Immature natural killer cell (primary cell): Measurements from ENCODE around the gene GUCA1A. TPM values are rescaled to one million over a fixed set of nuclear protein-coding genes. Genes with fewer than 3 reads are reported as not detected.

Experiments
- DNase-seq, 3 donors: peaks; one replicate each; pipeline ENCODE4 v3.0.0; 2022; ENCODE audit warnings: mixed read lengths in 1 of 3
- H3K27ac Mint-ChIP-seq, 6 donors: one replicate each; pipeline ENCODE4 v1.8.0; 2020; ENCODE audit warnings: mixed read lengths in 6 of 6, mild to moderate bottlenecking in 5 of 6, inconsistent platforms in 4 of 6, moderate library complexity in 3 of 6
- H3K27me3 Mint-ChIP-seq, 3 donors: one replicate each; pipeline ENCODE4 v1.8.0; 2020 to 2021; ENCODE audit warnings: low read depth in 3 of 3, mild to moderate bottlenecking in 3 of 3, mixed read lengths in 3 of 3, moderate library complexity in 3 of 3, inconsistent platforms in 1 of 3
- H3K36me3 Mint-ChIP-seq, 3 donors: one replicate each; pipeline ENCODE4 v1.8.0; 2020; ENCODE audit warnings: mixed read lengths in 3 of 3, inconsistent platforms in 2 of 3, mild to moderate bottlenecking in 2 of 3
- H3K4me1 Mint-ChIP-seq, 2 donors: one replicate each; pipeline ENCODE4 v1.8.0; 2020; ENCODE audit warnings: inconsistent platforms in 2 of 2, mild to moderate bottlenecking in 2 of 2, mixed read lengths in 2 of 2, moderate library complexity in 1 of 2
- H3K4me3 Mint-ChIP-seq, 5 donors: one replicate each; pipeline ENCODE4 v1.8.0; 2020; ENCODE audit warnings: mild to moderate bottlenecking in 5 of 5, mixed read lengths in 5 of 5, inconsistent platforms in 3 of 5, moderate library complexity in 3 of 5
- H3K9me3 Mint-ChIP-seq, 6 donors: one replicate each; pipeline ENCODE4 v1.8.0; 2020; ENCODE audit warnings: mild to moderate bottlenecking in 6 of 6, mixed read lengths in 6 of 6, inconsistent platforms in 4 of 6, moderate library complexity in 3 of 6
- polyA plus RNA-seq, 3 donors: library from polyadenylated mRNA; unstranded; fragments of 300-500 nt; fragmentation: Illumina TruSeq; gene quantifications; one replicate each; pipeline ENCODE4 v1.2.3, GENCODE V29; 2021

GUCA1A gene
- polyA plus RNA-seq, 3 donors from 2014 or later = not detected

- Mint-ChIP-seq H3K36me3 (peaks cover 6 to 8% (median 6%) of the 10 kb centered on the region in 3 donors), H3K9me3 (no peaks in the 10 kb centered on the region), H3K4me1 (peaks cover 22 to 38% of the 10 kb centered on the region in 2 donors), H3K27ac (peak within 1 kb of the TSS; percentile 91 to 99 (median 95)), H3K27me3 (peaks cover 0 to 5% (median 3%) of the 10 kb centered on the region in 3 donors), H3K4me3 (peak within 1 kb of the TSS; percentile 97 to 100 (median 98))
- peak; percentile 88 to 90 (median 89) for DNase-seq
Measured at GRCh38 chr6:42217519-42218367, 44.6 kb downstream of the GUCA1A start, which contains the start of gene MRPS10. Gene MRPS10 (minus strand): TSS chr6:42217861. CDS start chr6:42217849, 12 bp downstream.

- DNase-seq = no peak
- Mint-ChIP-seq H3K27ac (no peak overlapping the region), H3K4me1 (peaks cover 18 to 21% of the 10 kb centered on the region in 2 donors), H3K9me3 (no peaks in the 10 kb centered on the region), H3K27me3 (peaks cover 0 to 4% (median 3%) of the 10 kb centered on the region in 3 donors), H3K4me3 (no peak overlapping the region), H3K36me3 (no peaks in the 10 kb centered on the region)
Measured at GRCh38 chr6:42220807-42221206, 47.6 kb downstream of the GUCA1A start.

GRCh38 chr6:42221546-42221945, 48.4 kb downstream of the GUCA1A start:
- no peaks in the 10 kb centered on the region for H3K36me3 Mint-ChIP-seq
- peaks cover 12 to 14% of the 10 kb centered on the region in 2 donors for H3K4me1 Mint-ChIP-seq
- H3K27me3 Mint-ChIP-seq = peaks cover 0 to 5% (median 3%) of the 10 kb centered on the region in 3 donors
- no peaks in the 10 kb centered on the region for H3K9me3 Mint-ChIP-seq
- H3K27ac Mint-ChIP-seq = peak overlapping the region in 1 of 6 donors; percentile 28
- DNase-seq = no peak
- H3K4me3 Mint-ChIP-seq = no peak overlapping the region

GRCh38 chr6:42222448-42222847, 49.3 kb downstream of the GUCA1A start:
- Mint-ChIP-seq H3K4me3 (no peak overlapping the region), H3K9me3 (no peaks in the 10 kb centered on the region), H3K27ac (no peak overlapping the region), H3K4me1 (peaks cover 6 to 7% of the 10 kb centered on the region in 2 donors), H3K36me3 (peaks cover 0 to 2% (median 2%) of the 10 kb centered on the region in 3 donors), H3K27me3 (peaks cover 0 to 5% (median 2%) of the 10 kb centered on the region in 3 donors)
- DNase-seq = no peak

- H3K4me3 Mint-ChIP-seq = no peak overlapping the region
- DNase-seq = no peak
- peaks cover 0 to 6% (median 0%) of the 10 kb centered on the region in 3 donors for H3K27me3 Mint-ChIP-seq
- peak overlapping the region in 1 of 6 donors; percentile 21 for H3K27ac Mint-ChIP-seq
- H3K9me3 Mint-ChIP-seq = no peaks in the 10 kb centered on the region
- no peaks in the 10 kb centered on the region for H3K4me1 Mint-ChIP-seq
- H3K36me3 Mint-ChIP-seq = peaks cover 0 to 16% (median 13%) of the 10 kb centered on the region in 3 donors
Measured at GRCh38 chr6:42224222-42225028, 51.3 kb downstream of the GUCA1A start.

GRCh38 chr6:42225029-42225339, 51.8 kb downstream of the GUCA1A start:
- Mint-ChIP-seq H3K27ac (no peak overlapping the region), H3K9me3 (no peaks in the 10 kb centered on the region), H3K4me1 (no peaks in the 10 kb centered on the region), H3K27me3 (peaks cover 0 to 6% (median 0%) of the 10 kb centered on the region in 3 donors), H3K4me3 (no peak overlapping the region), H3K36me3 (peaks cover 0 to 19% (median 15%) of the 10 kb centered on the region in 3 donors)
- no peak for DNase-seq

- peaks cover 0 to 6% (median 0%) of the 10 kb centered on the region in 3 donors for H3K27me3 Mint-ChIP-seq
- DNase-seq = no peak
- no peaks in the 10 kb centered on the region for H3K4me1 Mint-ChIP-seq
- H3K36me3 Mint-ChIP-seq = peaks cover 0 to 19% (median 15%) of the 10 kb centered on the region in 3 donors
- H3K27ac Mint-ChIP-seq = no peak overlapping the region
- H3K4me3 Mint-ChIP-seq = no peak overlapping the region
- H3K9me3 Mint-ChIP-seq = no peaks in the 10 kb centered on the region
Measured at GRCh38 chr6:42225419-42225818, 52.3 kb downstream of the GUCA1A start.

GRCh38 chr6:42226161-42226611, 53.0 kb downstream of the GUCA1A start:
- Mint-ChIP-seq H3K36me3 (peaks cover 0 to 19% (median 15%) of the 10 kb centered on the region in 3 donors), H3K27ac (peak overlapping the region in 1 of 6 donors; percentile 60), H3K27me3 (peaks cover 0 to 6% (median 0%) of the 10 kb centered on the region in 3 donors), H3K4me1 (no peaks in the 10 kb centered on the region), H3K4me3 (no peak overlapping the region), H3K9me3 (no peaks in the 10 kb centered on the region)
- DNase-seq = no peak

- Mint-ChIP-seq H3K9me3 (no peaks in the 10 kb centered on the region), H3K27ac (peak overlapping the region in 1 of 6 donors; percentile 60), H3K27me3 (peaks cover 0 to 6% (median 0%) of the 10 kb centered on the region in 3 donors)
Measured at GRCh38 chr6:42226645-42227143, 53.5 kb downstream of the GUCA1A start.

GRCh38 chr6:42227173-42227850, 54.1 kb downstream of the GUCA1A start:
- H3K36me3 Mint-ChIP-seq = peaks cover 5 to 24% (median 20%) of the 10 kb centered on the region in 3 donors
- DNase-seq = no peak
- no peak overlapping the region for H3K27ac Mint-ChIP-seq
- no peaks in the 10 kb centered on the region for H3K9me3 Mint-ChIP-seq
- peaks cover 0 to 6% (median 0%) of the 10 kb centered on the region in 3 donors for H3K27me3 Mint-ChIP-seq
- H3K4me3 Mint-ChIP-seq = no peak overlapping the region
- no peaks in the 10 kb centered on the region for H3K4me1 Mint-ChIP-seq

More at GRCh38 chr6:42226645-42227143, 53.5 kb downstream of the GUCA1A start:
- H3K4me1 Mint-ChIP-seq = no peaks in the 10 kb centered on the region
- no peak overlapping the region for H3K4me3 Mint-ChIP-seq
- peaks cover 0 to 19% (median 15%) of the 10 kb centered on the region in 3 donors for H3K36me3 Mint-ChIP-seq
- DNase-seq = no peak

- no peak for DNase-seq
- Mint-ChIP-seq H3K36me3 (peaks cover 5 to 30% (median 20%) of the 10 kb centered on the region in 3 donors), H3K4me1 (no peaks in the 10 kb centered on the region), H3K9me3 (no peaks in the 10 kb centered on the region), H3K4me3 (no peak overlapping the region), H3K27ac (peak overlapping the region in 1 of 6 donors; percentile 4), H3K27me3 (peaks cover 0 to 6% (median 0%) of the 10 kb centered on the region in 3 donors)
Measured at GRCh38 chr6:42228305-42228704, 55.1 kb downstream of the GUCA1A start.
